ENCODE results near the gene C1QL4.

C1QL4 gene

GRCh38 chr12:49288412-49288853, 48.6 kb downstream of the C1QL4 start:
- Histone ChIP-seq H3K27ac (ENCODE audit: low read depth, low read length, poor library complexity, severe bottlenecking) (no peak overlapping the region), H3K9me3 (ENCODE audit: low read length) (no peaks in the 10 kb centered on the region), H3K79me2 (ENCODE audit: insufficient read depth, low read length) (no peaks in the 10 kb centered on the region), H3K27me3 (ENCODE audit: insufficient read depth, low read length) (no peaks in the 10 kb centered on the region; the same call in 1 of the 2 replicates), H3K36me3 (ENCODE audit: insufficient read depth, low read length) (no peaks in the 10 kb centered on the region), H2AFZ (ENCODE audit: low read length) (no peak overlapping the region), H3F3A (ENCODE audit: insufficient read depth, low read length) (no peaks in the 10 kb centered on the region), H3K9ac (ENCODE audit: low read length) (no peak overlapping the region), H3K4me1 (ENCODE audit: insufficient read depth, low read length, severe bottlenecking) (no peaks in the 10 kb centered on the region), H4K20me1 (ENCODE audit: insufficient read depth, low read length) (no peaks in the 10 kb centered on the region), H3K4me3 (ENCODE audit: low read depth, low read length, poor library complexity, severe bottlenecking) (no peak overlapping the region), H3K9me2 (ENCODE audit: low read depth, low read length) (no peaks in the 10 kb centered on the region), H3K4me2 (ENCODE audit: low read length) (no peak overlapping the region)
- no peak for TF ChIP-seq EZH2 (IDR thresholded peaks at IDR 0.05; ENCODE audit: borderline replicate concordance, low read length)
- TF ChIP-seq CTCF (IDR thresholded peaks at IDR 0.05; ENCODE audit: low read length): peak; percentile 97

DNA sequence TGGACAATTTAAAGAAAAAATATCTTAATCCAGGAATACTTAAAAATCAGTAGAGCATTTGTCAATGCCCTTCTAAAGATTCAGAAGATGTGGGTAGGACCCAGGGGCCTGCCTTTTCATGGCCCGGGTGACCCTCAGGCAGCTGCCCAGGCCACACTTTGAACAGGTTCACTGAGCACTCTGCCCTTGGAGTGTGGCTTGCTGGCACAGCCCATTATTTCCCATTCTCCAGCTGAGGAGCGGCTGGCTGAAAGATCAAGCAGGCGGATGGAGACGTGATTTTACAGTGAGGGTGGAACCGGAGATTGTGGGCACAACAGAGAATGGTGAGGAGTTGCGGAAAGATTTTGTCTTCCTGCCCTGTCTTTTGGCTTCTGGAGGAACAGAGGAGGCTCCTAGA, 49.1 kb downstream of the C1QL4 start:
- Histone ChIP-seq H3K27ac (ENCODE audit: low read depth, low read length, poor library complexity, severe bottlenecking) (no peak overlapping the region), H3K4me1 (ENCODE audit: insufficient read depth, low read length, severe bottlenecking) (no peaks in the 10 kb centered on the region), H3K9me3 (ENCODE audit: low read length) (no peaks in the 10 kb centered on the region), H3K9me2 (ENCODE audit: low read depth, low read length) (no peaks in the 10 kb centered on the region), H3K9ac (ENCODE audit: low read length) (no peak overlapping the region), H3K36me3 (ENCODE audit: insufficient read depth, low read length) (no peaks in the 10 kb centered on the region), H4K20me1 (ENCODE audit: insufficient read depth, low read length) (no peaks in the 10 kb centered on the region), H3K4me2 (ENCODE audit: low read length) (no peak overlapping the region), H3K27me3 (ENCODE audit: insufficient read depth, low read length) (no peaks in the 10 kb centered on the region; the same call in 1 of the 2 replicates), H2AFZ (ENCODE audit: low read length) (no peak overlapping the region), H3K4me3 (ENCODE audit: low read depth, low read length, poor library complexity, severe bottlenecking) (no peak overlapping the region), H3K79me2 (ENCODE audit: insufficient read depth, low read length) (no peaks in the 10 kb centered on the region), H3F3A (ENCODE audit: insufficient read depth, low read length) (no peaks in the 10 kb centered on the region)
- no peak for TF ChIP-seq EZH2 (IDR thresholded peaks at IDR 0.05; ENCODE audit: borderline replicate concordance, low read length)
- TF ChIP-seq CTCF (IDR thresholded peaks at IDR 0.05; ENCODE audit: low read length): no peak

DNA sequence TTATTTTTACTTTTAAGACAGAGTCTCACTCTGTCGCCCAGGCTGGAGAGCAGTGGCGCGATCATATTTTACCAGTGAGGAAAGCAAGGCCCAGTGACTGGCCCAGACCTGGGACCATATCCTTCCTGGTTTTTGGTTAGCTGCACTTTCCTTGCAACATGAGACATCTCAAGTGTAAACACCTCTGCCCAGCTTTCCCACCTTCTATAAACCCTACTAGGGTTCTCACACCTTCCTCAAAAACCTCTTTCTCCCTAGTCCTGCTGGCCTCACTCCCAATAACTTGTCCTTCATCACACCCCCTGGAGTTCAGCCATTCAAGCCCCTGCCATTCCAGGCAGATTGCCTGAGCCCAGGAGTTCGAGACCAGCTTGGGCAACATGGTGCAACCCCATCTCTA, 52.3 kb downstream of the C1QL4 start:
- Histone ChIP-seq H3K27me3 (ENCODE audit: insufficient read depth, low read length) (no peaks in the 10 kb centered on the region), H3K27ac (ENCODE audit: low read depth, low read length, poor library complexity, severe bottlenecking) (no peak overlapping the region), H3K9ac (ENCODE audit: low read length) (no peak overlapping the region), H3K4me1 (ENCODE audit: insufficient read depth, low read length, severe bottlenecking) (no peaks in the 10 kb centered on the region), H3K36me3 (ENCODE audit: insufficient read depth, low read length) (no peaks in the 10 kb centered on the region), H2AFZ (ENCODE audit: low read length) (no peak overlapping the region), H3K79me2 (ENCODE audit: insufficient read depth, low read length) (no peaks in the 10 kb centered on the region), H3K4me2 (ENCODE audit: low read length) (no peak overlapping the region), H4K20me1 (ENCODE audit: insufficient read depth, low read length) (no peaks in the 10 kb centered on the region), H3K9me3 (ENCODE audit: low read length) (no peaks in the 10 kb centered on the region), H3K4me3 (ENCODE audit: low read depth, low read length, poor library complexity, severe bottlenecking) (no peak overlapping the region), H3K9me2 (ENCODE audit: low read depth, low read length) (no peaks in the 10 kb centered on the region), H3F3A (ENCODE audit: insufficient read depth, low read length) (no peaks in the 10 kb centered on the region)
- TF ChIP-seq CTCF (IDR thresholded peaks at IDR 0.05; ENCODE audit: low read length) (no peak), EZH2 (IDR thresholded peaks at IDR 0.05; ENCODE audit: borderline replicate concordance, low read length) (no peak)

Measured in OCI-LY1 (cell line).